Measurements from ENCODE around the gene DAZAP1. TPM values are rescaled to one million over a fixed set of nuclear protein-coding genes. Genes with fewer than 3 reads are reported as not detected.

The DAZAP1 gene
- total and polyA plus RNA-seq, 2 of the 4 experiments (the other 2 are of a cell fraction): 22.0 to 62.8 TPM

- H2AFZ ChIP-seq (replicated peaks; ENCODE audit: low read length, poor library complexity): no peak overlapping the region
- H2AK9ac ChIP-seq (replicated peaks; ENCODE audit: low read depth, low read length, poor library complexity): no peak overlapping the region
- no peaks in the 10 kb centered on the region for H3K4me1 ChIP-seq (ENCODE audit: control insufficient read depth, insufficient read depth, low read length)
- H3K9me3 ChIP-seq (ENCODE audit: control insufficient read depth, insufficient read depth, low read length): no peaks in the 10 kb centered on the region
- no peak overlapping the region for H3K14ac ChIP-seq (replicated peaks; ENCODE audit: low read depth, low read length)
- H3K18ac ChIP-seq (ENCODE audit: low read depth, low read length): no peak overlapping the region
- H2BK15ac ChIP-seq (ENCODE audit: low read depth, low read length): no peak overlapping the region
- 0 out of 2 replicates have a peak, but pooled peaks cover 3% of the 10 kb centered on the region for H3K9me1 ChIP-seq (ENCODE audit: insufficient read depth, low read length)
- H2BK5ac ChIP-seq (ENCODE audit: low read depth, low read length, poor library complexity, severe bottlenecking): no peak overlapping the region
- BruUV-seq (replicated peaks): no TSS peak
- no peak overlapping the region for H4K8ac ChIP-seq (ENCODE audit: low read depth in 2 of 2, low read length in 2 of 2)
- no peak overlapping the region for H3K4ac ChIP-seq (ENCODE audit: low read depth, low read length)
- peaks cover 25 to 72% of the 10 kb centered on the region in 2 experiments for H3K79me1 ChIP-seq (ENCODE audit: low read depth in 1 of 2, low read length in 2 of 2)
- no peak overlapping the region for H3K4me3 ChIP-seq (ENCODE audit: insufficient read depth, low read depth, low read length)
- no peak overlapping the region for H2BK120ac ChIP-seq (ENCODE audit: low read depth, low read length)
- H3K23ac ChIP-seq (ENCODE audit: low read depth, low read length): no peak overlapping the region
- no peak overlapping the region for H2BK20ac ChIP-seq (ENCODE audit: low read depth, low read length)
- no peak overlapping the region for H3K9ac ChIP-seq (ENCODE audit: low read depth, low read length)
- ChIA-PET CTCF (no interaction called here), POLR2A (ENCODE audit: unreplicated experiment) (no interaction called here)
- H3K27ac ChIP-seq (ENCODE audit: insufficient read depth, low read length): no peak overlapping the region
- H3K27me3 ChIP-seq (ENCODE audit: control insufficient read depth, insufficient read depth, low read length): no peaks in the 10 kb centered on the region
- H2AK5ac ChIP-seq (ENCODE audit: low read depth, low read length): no peak overlapping the region
- no peak overlapping the region for H3K56ac ChIP-seq (ENCODE audit: extremely low read depth, insufficient read depth, low read length)
- ATAC-seq (ENCODE audit: low read depth) (no peak), DNase-seq (no peak)
- no peak overlapping the region for H4K5ac ChIP-seq (ENCODE audit: low read depth, low read length)
- peaks cover 39% of the 10 kb centered on the region for H4K20me1 ChIP-seq (ENCODE audit: insufficient read depth, low read length)
- no peak for TF ChIP-seq CHD1 (IDR thresholded peaks at IDR 0.05; ENCODE audit: low read depth, low read length)
- no peak for TF ChIP-seq RAD21 (IDR thresholded peaks at IDR 0.05; ENCODE audit: low read length)
- no peak for TF ChIP-seq FOS (IDR thresholded peaks at IDR 0.05; ENCODE audit: low read depth, low read length)
- TF ChIP-seq, protein P1, sequence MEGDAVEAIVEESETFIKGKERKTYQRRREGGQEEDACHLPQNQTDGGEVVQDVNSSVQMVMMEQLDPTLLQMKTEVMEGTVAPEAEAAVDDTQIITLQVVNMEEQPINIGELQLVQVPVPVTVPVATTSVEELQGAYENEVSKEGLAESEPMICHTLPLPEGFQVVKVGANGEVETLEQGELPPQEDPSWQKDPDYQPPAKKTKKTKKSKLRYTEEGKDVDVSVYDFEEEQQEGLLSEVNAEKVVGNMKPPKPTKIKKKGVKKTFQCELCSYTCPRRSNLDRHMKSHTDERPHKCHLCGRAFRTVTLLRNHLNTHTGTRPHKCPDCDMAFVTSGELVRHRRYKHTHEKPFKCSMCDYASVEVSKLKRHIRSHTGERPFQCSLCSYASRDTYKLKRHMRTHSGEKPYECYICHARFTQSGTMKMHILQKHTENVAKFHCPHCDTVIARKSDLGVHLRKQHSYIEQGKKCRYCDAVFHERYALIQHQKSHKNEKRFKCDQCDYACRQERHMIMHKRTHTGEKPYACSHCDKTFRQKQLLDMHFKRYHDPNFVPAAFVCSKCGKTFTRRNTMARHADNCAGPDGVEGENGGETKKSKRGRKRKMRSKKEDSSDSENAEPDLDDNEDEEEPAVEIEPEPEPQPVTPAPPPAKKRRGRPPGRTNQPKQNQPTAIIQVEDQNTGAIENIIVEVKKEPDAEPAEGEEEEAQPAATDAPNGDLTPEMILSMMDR (conservative IDR thresholded peaks at IDR 0.05; ENCODE audit: low read depth, low read length): no peak
- TF ChIP-seq SMC3 (IDR thresholded peaks at IDR 0.05; ENCODE audit: low read depth, low read length): no peak
- TF ChIP-seq NFE2L2 (IDR thresholded peaks at IDR 0.05; ENCODE audit: low read depth, low read length): no peak
- no peak for TF ChIP-seq RCOR1 (IDR thresholded peaks at IDR 0.05; ENCODE audit: insufficient replicate concordance, low read length)
- TF ChIP-seq MXI1 (IDR thresholded peaks at IDR 0.05; ENCODE audit: borderline replicate concordance, low read depth, low read length): no peak
- TF ChIP-seq, protein P2, sequence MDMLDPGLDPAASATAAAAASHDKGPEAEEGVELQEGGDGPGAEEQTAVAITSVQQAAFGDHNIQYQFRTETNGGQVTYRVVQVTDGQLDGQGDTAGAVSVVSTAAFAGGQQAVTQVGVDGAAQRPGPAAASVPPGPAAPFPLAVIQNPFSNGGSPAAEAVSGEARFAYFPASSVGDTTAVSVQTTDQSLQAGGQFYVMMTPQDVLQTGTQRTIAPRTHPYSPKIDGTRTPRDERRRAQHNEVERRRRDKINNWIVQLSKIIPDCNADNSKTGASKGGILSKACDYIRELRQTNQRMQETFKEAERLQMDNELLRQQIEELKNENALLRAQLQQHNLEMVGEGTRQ (IDR thresholded peaks at IDR 0.05; ENCODE audit: low read depth, low read length): no peak
- TF ChIP-seq POLR2A (IDR thresholded peaks at IDR 0.05; ENCODE audit: low read depth, low read length): no peak
- no peak for TF ChIP-seq CEBPB (IDR thresholded peaks at IDR 0.05; ENCODE audit: low read depth, low read length)
- TF ChIP-seq, protein P3, sequence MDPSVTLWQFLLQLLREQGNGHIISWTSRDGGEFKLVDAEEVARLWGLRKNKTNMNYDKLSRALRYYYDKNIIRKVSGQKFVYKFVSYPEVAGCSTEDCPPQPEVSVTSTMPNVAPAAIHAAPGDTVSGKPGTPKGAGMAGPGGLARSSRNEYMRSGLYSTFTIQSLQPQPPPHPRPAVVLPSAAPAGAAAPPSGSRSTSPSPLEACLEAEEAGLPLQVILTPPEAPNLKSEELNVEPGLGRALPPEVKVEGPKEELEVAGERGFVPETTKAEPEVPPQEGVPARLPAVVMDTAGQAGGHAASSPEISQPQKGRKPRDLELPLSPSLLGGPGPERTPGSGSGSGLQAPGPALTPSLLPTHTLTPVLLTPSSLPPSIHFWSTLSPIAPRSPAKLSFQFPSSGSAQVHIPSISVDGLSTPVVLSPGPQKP (IDR thresholded peaks at IDR 0.05; ENCODE audit: borderline replicate concordance, low read depth, low read length): no peak
- TF ChIP-seq MAZ (IDR thresholded peaks at IDR 0.05; ENCODE audit: borderline replicate concordance, low read depth, low read length): no peak
- TF ChIP-seq BHLHE40 (IDR thresholded peaks at IDR 0.05; ENCODE audit: low read depth, low read length): no peak
- H3K4me2 ChIP-seq (ENCODE audit: low read depth, low read length): no peak overlapping the region
- WGBS, 2 experiments (ENCODE audit: extremely low coverage in 2 of 2, insufficient read length in 1 of 2): 95% methylated on average over 35 of the region's 41 CpGs; no CpG with 5 or more reads in 1 of the 2 experiments
- in situ Hi-C loops (cut with MboI; ENCODE audit: low sequenced_read_pairs): no loop called here
- peaks cover 72% of the 10 kb centered on the region for H3K36me3 ChIP-seq (ENCODE audit: control insufficient read depth, insufficient read depth, low read length)
- dilution Hi-C loops (cut with HindIII; ENCODE audit: low sequenced_read_pairs, unreplicated experiment): no loop called here
- intact Hi-C loops (cut with micrococcal nuclease): no loop called here
- no peak overlapping the region for H4K91ac ChIP-seq (ENCODE audit: insufficient read depth, low read depth, low read length)
Measured at GRCh38 chr19:1428738-1429391, 21.5 kb downstream of the DAZAP1 start.
